Endodermal cell (in vitro differentiated cells): ENCODE results near the gene PHF2. TPM values are rescaled to one million over a fixed set of nuclear protein-coding genes. Genes with fewer than 3 reads are reported as not detected.
A peak's percentile ranks its signal among the peaks of the same experiment; 100 is the strongest.

Source experiments
- DNase-seq: peaks from one replicate; pipeline ENCODE4 v3.0.0-alpha.2; 2017
- H3K27ac ChIP-seq: 2 replicates; pipeline ENCODE4 v1.5.1; 2013; ENCODE audit warnings: mild to moderate bottlenecking, low read depth, low read length, moderate library complexity
- H3K27me3 ChIP-seq: 2 replicates; pipeline ENCODE4 v1.6.1; 2013; ENCODE audit warnings: mild to moderate bottlenecking, low read length, moderate library complexity; ENCODE audit not compliant: insufficient read depth, control insufficient read depth, poor library complexity, severe bottlenecking
- H3K36me3 ChIP-seq: 2 replicates; pipeline ENCODE4 v1.7.0; 2013; ENCODE audit warnings: mild to moderate bottlenecking, low read length, moderate library complexity; ENCODE audit not compliant: control insufficient read depth, insufficient read depth
- H3K4me1 ChIP-seq: one replicate; pipeline ENCODE4 v1.7.0; 2013; ENCODE audit warnings: low read length; ENCODE audit not compliant: control insufficient read depth, insufficient read depth
- H3K4me3 ChIP-seq: 2 replicates; pipeline ENCODE4 v1.5.1; 2013; ENCODE audit warnings: mild to moderate bottlenecking, low read length, moderate library complexity
- H3K9ac ChIP-seq: 2 replicates; pipeline ENCODE4 v1.6.1; 2013; ENCODE audit warnings: mild to moderate bottlenecking, low read length, moderate library complexity; ENCODE audit not compliant: poor library complexity, severe bottlenecking; ENCODE audit errors: extremely low read depth
- H3K9me3 ChIP-seq: 2 replicates; pipeline ENCODE4 v1.6.1; 2013; ENCODE audit warnings: mild to moderate bottlenecking, low read length, moderate library complexity; ENCODE audit not compliant: control insufficient read depth
- H3K27ac Mint-ChIP-seq: 2 replicates; pipeline ENCODE4 v1.8.0; 2020; ENCODE audit warnings: mixed read lengths
- H3K27me3 Mint-ChIP-seq: 2 replicates; pipeline ENCODE4 v1.8.0; 2021; ENCODE audit warnings: mild to moderate bottlenecking, mixed read lengths; ENCODE audit not compliant: insufficient read depth
- H3K36me3 Mint-ChIP-seq: 2 replicates; pipeline ENCODE4 v1.8.0; 2020; ENCODE audit warnings: low read depth, mixed read lengths
- H3K4me1 Mint-ChIP-seq: 2 replicates; pipeline ENCODE4 v1.8.0; 2020; ENCODE audit warnings: mixed read lengths
- H3K4me3 Mint-ChIP-seq: 2 replicates; pipeline ENCODE4 v1.8.0; 2020; ENCODE audit warnings: mild to moderate bottlenecking, moderate library complexity, mixed read lengths
- H3K9me3 Mint-ChIP-seq: 2 replicates; pipeline ENCODE4 v1.8.0; 2020; ENCODE audit warnings: mild to moderate bottlenecking, mixed read lengths
- WGBS, 2 experiments: methylation state at CpG; one replicate each; pipeline versions ENCODE4 v1.1.5 to v1.1.7; 2013; ENCODE audit warnings: missing lambda C conversion rate in 2 of 2, mixed read lengths in 1 of 2; ENCODE audit not compliant: insufficient coverage in 1 of 2, insufficient read length in 1 of 2; 5-methylcytosine and 5-hydroxymethylcytosine counted together
- total RNA-seq, 2 donors: library from RNA; stranded (reverse); fragmentation: NEBNext Ultra II Directional in 1 of 2; extraction: Animal tissue kit (Norgen Biotek cat#: 25700) in 1 of 2; gene quantifications; 2 replicates in 1 of 2; 3 replicates in 1 of 2; pipeline ENCODE4 v1.2.1, GENCODE V29; 2021
- TF ChIP-seq, protein P1 (sequence below): fragments of 200-600 bp; sonication (generic); conservative IDR thresholded peaks from 2 replicates; pipeline ENCODE4 v1.5.0; 2021; ENCODE audit warnings: antibody characterized with exemption, mild to moderate bottlenecking

PHF2 gene
- total RNA-seq, 2 donors from 2014 or later = 17.1 to 20.2 TPM

DNA sequence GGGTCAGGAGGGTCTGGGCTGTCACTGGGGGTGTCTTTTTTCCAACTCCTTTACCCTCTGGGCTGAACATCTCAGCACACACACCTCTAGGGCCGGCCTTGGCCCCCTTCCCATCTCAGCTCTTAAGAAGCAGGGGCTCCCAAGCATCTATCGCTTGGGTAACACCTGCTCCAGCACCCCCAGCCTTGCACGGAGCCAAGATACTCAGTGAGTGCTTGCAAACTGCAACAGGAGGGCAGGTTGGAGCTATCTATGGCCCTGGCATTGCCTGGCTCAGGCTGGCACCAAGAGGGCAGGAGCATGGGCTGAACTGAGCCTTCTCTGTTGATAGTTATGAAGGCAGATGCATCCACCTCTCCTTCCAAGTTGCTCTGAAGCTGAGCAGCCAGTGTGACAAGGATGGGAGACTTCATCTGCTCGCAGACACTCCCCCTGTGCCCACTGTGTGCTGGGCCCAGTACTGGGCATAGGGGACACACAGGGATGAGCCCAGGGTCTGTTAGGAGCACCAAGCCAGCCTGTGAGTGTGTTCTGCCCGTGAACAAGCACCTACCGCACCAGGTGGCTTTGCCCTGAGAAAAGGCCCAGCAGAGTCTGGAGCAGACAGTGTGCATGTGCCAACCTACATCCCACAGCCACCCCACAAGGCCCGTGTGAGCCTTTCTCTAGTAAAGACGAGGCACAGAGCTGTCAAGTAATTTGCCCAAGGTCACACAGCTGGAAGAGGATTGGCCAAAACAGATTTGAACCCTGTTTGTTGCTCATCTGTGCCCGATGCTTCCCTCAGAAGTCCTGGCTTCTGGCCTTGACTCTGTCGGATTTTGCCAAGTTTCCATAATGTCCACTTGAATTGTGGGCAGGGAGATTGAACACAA, 58.2 kb downstream of the PHF2 start:
- Mint-ChIP-seq H3K4me1 (no peaks in the 10 kb centered on the region), H3K36me3 (peaks cover 53% of the 10 kb centered on the region), H3K27ac (no peak overlapping the region), H3K27me3 (no peaks in the 10 kb centered on the region), H3K9me3 (peaks cover 21% of the 10 kb centered on the region), H3K4me3 (no peak overlapping the region)
- DNase-seq = peak; percentile 35
- Histone ChIP-seq H3K27ac (no peak overlapping the region), H3K27me3 (no peaks in the 10 kb centered on the region), H3K9me3 (peaks cover 16% of the 10 kb centered on the region), H3K4me1 (no peaks in the 10 kb centered on the region), H3K36me3 (peaks cover 33% of the 10 kb centered on the region), H3K4me3 (no peak overlapping the region), H3K9ac (no peak overlapping the region)
- TF ChIP-seq, protein P1, sequence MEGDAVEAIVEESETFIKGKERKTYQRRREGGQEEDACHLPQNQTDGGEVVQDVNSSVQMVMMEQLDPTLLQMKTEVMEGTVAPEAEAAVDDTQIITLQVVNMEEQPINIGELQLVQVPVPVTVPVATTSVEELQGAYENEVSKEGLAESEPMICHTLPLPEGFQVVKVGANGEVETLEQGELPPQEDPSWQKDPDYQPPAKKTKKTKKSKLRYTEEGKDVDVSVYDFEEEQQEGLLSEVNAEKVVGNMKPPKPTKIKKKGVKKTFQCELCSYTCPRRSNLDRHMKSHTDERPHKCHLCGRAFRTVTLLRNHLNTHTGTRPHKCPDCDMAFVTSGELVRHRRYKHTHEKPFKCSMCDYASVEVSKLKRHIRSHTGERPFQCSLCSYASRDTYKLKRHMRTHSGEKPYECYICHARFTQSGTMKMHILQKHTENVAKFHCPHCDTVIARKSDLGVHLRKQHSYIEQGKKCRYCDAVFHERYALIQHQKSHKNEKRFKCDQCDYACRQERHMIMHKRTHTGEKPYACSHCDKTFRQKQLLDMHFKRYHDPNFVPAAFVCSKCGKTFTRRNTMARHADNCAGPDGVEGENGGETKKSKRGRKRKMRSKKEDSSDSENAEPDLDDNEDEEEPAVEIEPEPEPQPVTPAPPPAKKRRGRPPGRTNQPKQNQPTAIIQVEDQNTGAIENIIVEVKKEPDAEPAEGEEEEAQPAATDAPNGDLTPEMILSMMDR = no peak
- WGBS, 2 experiments = 90 to 92% methylated on average over 7 to 10 of the region's 10 CpGs

DNA sequence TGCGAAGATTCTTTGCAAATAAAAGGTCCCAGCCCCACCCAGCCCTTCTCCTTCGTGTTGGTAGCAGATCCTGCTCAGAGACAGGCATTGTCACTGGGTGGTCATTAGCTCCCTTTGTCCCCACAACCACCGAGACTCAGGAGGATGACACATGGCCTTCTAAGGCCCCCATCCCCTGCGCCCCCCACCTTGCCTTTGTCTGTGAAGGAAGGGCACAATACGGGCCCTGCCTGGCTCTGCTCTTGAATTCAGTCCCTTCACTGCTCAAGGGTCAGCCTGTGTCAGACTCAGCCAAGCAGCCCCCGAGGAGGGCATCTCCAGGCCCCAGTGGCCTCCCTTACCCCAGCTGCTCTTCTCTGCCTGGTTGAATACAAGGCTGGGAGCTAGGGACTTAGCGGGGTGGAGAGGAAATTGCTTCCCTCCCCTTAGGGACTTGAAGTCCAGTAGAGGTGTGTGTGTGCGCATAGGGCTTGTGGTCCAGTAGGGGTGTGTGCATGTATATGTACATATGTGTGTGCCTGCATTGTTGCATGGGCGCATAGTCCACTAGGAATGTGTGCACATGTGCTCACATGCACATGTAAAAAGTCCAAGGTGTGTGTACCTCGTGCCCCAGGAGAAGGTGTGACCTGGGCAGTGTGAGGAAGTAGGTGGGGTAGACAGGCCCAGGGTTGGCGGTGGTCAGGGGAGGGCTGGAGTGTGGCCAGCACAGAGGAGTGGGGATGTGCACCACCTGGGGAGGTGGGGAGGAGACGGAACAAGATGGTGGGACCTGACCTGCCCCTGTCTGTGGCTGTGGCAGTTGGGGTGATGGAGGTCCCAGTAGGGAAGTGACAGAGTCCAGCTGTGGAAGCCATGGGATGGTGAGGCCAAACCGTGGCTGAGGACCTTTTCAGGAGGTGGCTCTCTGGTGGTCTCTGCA, 59.1 kb downstream of the PHF2 start:
- no peak overlapping the region for H3K27ac ChIP-seq
- Mint-ChIP-seq H3K36me3 (peaks cover 56% of the 10 kb centered on the region), H3K27me3 (no peaks in the 10 kb centered on the region), H3K4me1 (no peaks in the 10 kb centered on the region), H3K4me3 (no peak overlapping the region), H3K9me3 (peaks cover 21% of the 10 kb centered on the region), H3K27ac (peak overlapping the region; percentile 77)
- H3K36me3 ChIP-seq = peaks cover 36% of the 10 kb centered on the region
- H3K9me3 ChIP-seq = peaks cover 16% of the 10 kb centered on the region
- H3K9ac ChIP-seq = no peak overlapping the region
- no peaks in the 10 kb centered on the region for H3K4me1 ChIP-seq
- 77 to 93% methylated on average over 4 to 13 of the region's 13 CpGs for WGBS, 2 experiments
- H3K27me3 ChIP-seq = no peaks in the 10 kb centered on the region
- no peak for DNase-seq
- no peak overlapping the region for H3K4me3 ChIP-seq
- TF ChIP-seq, protein P1 = no peak

DNA sequence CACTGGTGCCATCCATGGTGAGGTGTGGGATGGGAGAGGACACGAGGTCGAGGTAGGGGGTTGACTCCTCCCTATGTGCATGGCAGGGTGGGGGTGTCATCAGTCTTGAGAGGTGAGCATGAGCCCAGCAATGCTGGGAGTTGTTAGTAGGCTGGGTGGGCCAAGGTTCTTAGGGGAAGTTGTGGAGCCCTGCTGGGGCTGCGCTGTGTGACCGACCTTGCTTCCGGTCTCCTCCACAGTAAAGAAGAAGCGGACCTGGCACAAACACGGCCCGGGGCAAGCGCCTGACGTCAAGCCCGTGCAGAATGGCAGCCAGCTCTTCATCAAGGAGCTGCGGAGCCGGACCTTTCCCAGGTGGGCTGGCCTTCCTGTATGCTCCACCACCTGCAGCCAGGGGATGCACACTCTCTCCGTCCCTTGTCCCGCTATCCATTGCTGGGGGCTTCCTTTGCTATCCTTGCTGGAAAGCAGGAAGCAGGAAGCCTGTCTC, 59.8 kb downstream of the PHF2 start:
- no peak overlapping the region for H3K4me3 Mint-ChIP-seq
- Histone ChIP-seq H3K4me3 (no peak overlapping the region), H3K27ac (no peak overlapping the region), H3K4me1 (no peaks in the 10 kb centered on the region), H3K9ac (no peak overlapping the region), H3K9me3 (peaks cover 16% of the 10 kb centered on the region), H3K36me3 (peaks cover 36% of the 10 kb centered on the region), H3K27me3 (no peaks in the 10 kb centered on the region)
- TF ChIP-seq, protein P1 = no peak
- no peaks in the 10 kb centered on the region for H3K27me3 Mint-ChIP-seq
- H3K27ac Mint-ChIP-seq = no peak overlapping the region
- peaks cover 21% of the 10 kb centered on the region for H3K9me3 Mint-ChIP-seq
- H3K4me1 Mint-ChIP-seq = no peaks in the 10 kb centered on the region
- H3K36me3 Mint-ChIP-seq = peaks cover 53% of the 10 kb centered on the region
- WGBS, 2 experiments = 94 to 96% methylated on average over 10 to 15 of the region's 15 CpGs
- no peak for DNase-seq
